Hepatocyte (in vitro differentiated cells): ENCODE data around the gene IL27RA. TPM values are rescaled to one million over a fixed set of nuclear protein-coding genes. Genes with fewer than 3 reads are reported as not detected.

ENCODE experiments used
- DNase-seq: peaks from one replicate; pipeline ENCODE4 v3.0.0-alpha.2; 2016; ENCODE audit warnings: low spot score
- H2AFZ ChIP-seq: fragments of 200-600 bp; sonication (generic); 2 replicates; pipeline ENCODE4 v1.6.0; 2016; ENCODE audit warnings: antibody characterized with exemption, mild to moderate bottlenecking
- H3K27ac ChIP-seq: fragments of 200-600 bp; sonication (generic); 2 replicates; pipeline ENCODE4 v1.5.1; 2016; ENCODE audit warnings: mild to moderate bottlenecking
- H3K27me3 ChIP-seq: fragments of 200-600 bp; sonication (generic); 2 replicates; pipeline ENCODE4 v1.6.1; 2016
- H3K36me3 ChIP-seq: fragments of 200-600 bp; sonication (generic); replicated peaks from 2 replicates; pipeline ENCODE4 v1.5.1; 2016; ENCODE audit warnings: low read depth; ENCODE audit not compliant: insufficient read depth
- H3K4me1 ChIP-seq: fragments of 200-600 bp; sonication (generic); 2 replicates; pipeline ENCODE4 v1.5.1; 2016; ENCODE audit warnings: mild to moderate bottlenecking, moderate library complexity; ENCODE audit not compliant: insufficient read depth
- H3K4me2 ChIP-seq: fragments of 200-600 bp; sonication (generic); 2 replicates; pipeline ENCODE4 v1.6.0; 2016
- H3K4me3 ChIP-seq: fragments of 200-600 bp; sonication (generic); 2 replicates; pipeline ENCODE4 v1.5.1; 2016; ENCODE audit warnings: mild to moderate bottlenecking
- H3K79me2 ChIP-seq: fragments of 200-600 bp; sonication (generic); 2 replicates; pipeline ENCODE4 v1.6.0; 2017; ENCODE audit warnings: mild to moderate bottlenecking
- H3K9me2 ChIP-seq: fragments of 200-600 bp; sonication (generic); replicated peaks from 2 replicates; pipeline ENCODE4 v1.6.0; 2017; ENCODE audit warnings: mild to moderate bottlenecking; ENCODE audit not compliant: insufficient read depth
- H3K9me3 ChIP-seq: fragments of 200-600 bp; sonication (generic); 2 replicates; pipeline ENCODE4 v1.5.1; 2016; ENCODE audit warnings: low read depth, mild to moderate bottlenecking
- H4K20me1 ChIP-seq: fragments of 200-600 bp; sonication (generic); 2 replicates; pipeline ENCODE4 v1.6.0; 2016; ENCODE audit warnings: mild to moderate bottlenecking; ENCODE audit not compliant: insufficient read depth, poor library complexity, severe bottlenecking
- EZH2 ChIP-seq: fragments of 200-600 bp; sonication (generic); IDR thresholded peaks from 2 replicates; pipeline ENCODE4 v1.6.1; 2016; ENCODE audit warnings: antibody characterized with exemption, mild to moderate bottlenecking, borderline replicate concordance
- EZH2phosphoT487 ChIP-seq: fragments of 200-600 bp; sonication (generic); IDR thresholded peaks from one replicate; pipeline ENCODE4 v1.6.1; 2018; ENCODE audit warnings: antibody characterized with exemption, mild to moderate bottlenecking, low read depth, moderate library complexity; ENCODE audit not compliant: unreplicated experiment, severe bottlenecking
- WGBS: methylation state at CpG from one replicate; pipeline ENCODE4 v1.1.6; 2016; ENCODE audit warnings: low lambda C conversion rate; ENCODE audit errors: missing lambda C conversion rate; 5-methylcytosine and 5-hydroxymethylcytosine counted together
- polyA plus RNA-seq: library from polyadenylated mRNA; unstranded; fragments of >200 nt; fragmentation: Nextera tagmentation; extraction: Ambion mirVana; gene quantifications from 2 replicates; pipeline ENCODE4 v1.2.1, GENCODE V29; 2016
- total RNA-seq: library from RNA; depleted of rRNA; stranded (reverse); fragments of >200 nt; gene quantifications from 2 replicates; pipeline ENCODE4 v1.2.3, GENCODE V29; 2014
- TF ChIP-seq, protein P1 (sequence below): fragments of 200-600 bp; sonication (generic); IDR thresholded peaks from 2 replicates; pipeline ENCODE4 v1.5.1; 2016; ENCODE audit warnings: antibody characterized with exemption, mild to moderate bottlenecking; ENCODE audit not compliant: poor library complexity

Gene IL27RA
- total and polyA plus RNA-seq, 2 experiments from 2014 or later = 1.9 to 2.3 TPM

DNA sequence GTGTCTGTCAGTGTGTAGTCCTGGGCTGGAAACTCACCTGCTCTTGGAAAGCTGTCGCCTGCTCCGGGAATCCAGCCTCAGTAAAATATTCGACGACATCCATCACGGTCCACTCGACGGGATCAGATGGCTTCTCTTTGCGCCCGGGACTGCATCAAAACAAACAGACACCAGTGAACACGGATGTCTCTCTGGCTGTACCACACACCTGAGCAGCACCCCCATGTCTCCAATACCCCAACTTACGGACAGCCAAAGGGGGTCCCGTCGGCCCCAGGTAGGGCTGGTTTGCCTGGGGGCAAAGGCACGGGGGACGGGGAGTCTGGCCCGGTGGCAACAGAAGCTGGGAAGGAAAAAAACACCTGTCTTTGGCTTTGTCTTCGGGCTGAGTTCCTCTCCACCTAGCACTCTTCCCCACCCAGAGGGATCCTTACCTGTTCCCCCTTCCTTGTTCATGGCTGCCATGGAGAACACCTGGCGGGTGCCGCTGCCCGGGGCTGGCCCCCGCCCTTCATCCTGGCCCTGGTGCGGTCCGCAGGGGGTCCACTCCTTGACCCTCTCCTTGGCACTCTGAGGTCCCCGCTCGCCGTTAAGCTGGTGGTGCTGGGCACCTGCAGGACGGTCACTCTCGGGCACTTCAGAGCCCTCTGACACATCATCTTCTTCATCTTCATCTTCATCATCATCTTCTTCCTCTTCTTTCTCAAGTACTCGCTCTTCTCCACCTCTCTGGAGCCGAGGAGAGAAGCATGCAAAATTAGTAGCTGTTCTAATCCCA, 57.3 kb downstream of the IL27RA start:
- H3K27me3 ChIP-seq = no peaks in the 10 kb centered on the region
- no peaks in the 10 kb centered on the region for H3K4me1 ChIP-seq
- 93% methylated on average over 28 of the region's 30 CpGs for WGBS
- H3K9me3 ChIP-seq = no peaks in the 10 kb centered on the region
- H3K27ac ChIP-seq = no peak overlapping the region
- DNase-seq = peak; percentile 8
- peaks cover 6% of the 10 kb centered on the region for H3K79me2 ChIP-seq
- peak overlapping the region; percentile 92 for H3K4me2 ChIP-seq
- H3K9me2 ChIP-seq = no peaks in the 10 kb centered on the region
- peaks cover 7% of the 10 kb centered on the region for H4K20me1 ChIP-seq
- TF ChIP-seq, protein P1, sequence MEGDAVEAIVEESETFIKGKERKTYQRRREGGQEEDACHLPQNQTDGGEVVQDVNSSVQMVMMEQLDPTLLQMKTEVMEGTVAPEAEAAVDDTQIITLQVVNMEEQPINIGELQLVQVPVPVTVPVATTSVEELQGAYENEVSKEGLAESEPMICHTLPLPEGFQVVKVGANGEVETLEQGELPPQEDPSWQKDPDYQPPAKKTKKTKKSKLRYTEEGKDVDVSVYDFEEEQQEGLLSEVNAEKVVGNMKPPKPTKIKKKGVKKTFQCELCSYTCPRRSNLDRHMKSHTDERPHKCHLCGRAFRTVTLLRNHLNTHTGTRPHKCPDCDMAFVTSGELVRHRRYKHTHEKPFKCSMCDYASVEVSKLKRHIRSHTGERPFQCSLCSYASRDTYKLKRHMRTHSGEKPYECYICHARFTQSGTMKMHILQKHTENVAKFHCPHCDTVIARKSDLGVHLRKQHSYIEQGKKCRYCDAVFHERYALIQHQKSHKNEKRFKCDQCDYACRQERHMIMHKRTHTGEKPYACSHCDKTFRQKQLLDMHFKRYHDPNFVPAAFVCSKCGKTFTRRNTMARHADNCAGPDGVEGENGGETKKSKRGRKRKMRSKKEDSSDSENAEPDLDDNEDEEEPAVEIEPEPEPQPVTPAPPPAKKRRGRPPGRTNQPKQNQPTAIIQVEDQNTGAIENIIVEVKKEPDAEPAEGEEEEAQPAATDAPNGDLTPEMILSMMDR = no peak
- no peak for TF ChIP-seq EZH2phosphoT487
- no peak for TF ChIP-seq EZH2
- H3K4me3 ChIP-seq = peak overlapping the region; percentile 52
- H3K36me3 ChIP-seq = no peaks in the 10 kb centered on the region
- H2AFZ ChIP-seq = no peak overlapping the region

DNA sequence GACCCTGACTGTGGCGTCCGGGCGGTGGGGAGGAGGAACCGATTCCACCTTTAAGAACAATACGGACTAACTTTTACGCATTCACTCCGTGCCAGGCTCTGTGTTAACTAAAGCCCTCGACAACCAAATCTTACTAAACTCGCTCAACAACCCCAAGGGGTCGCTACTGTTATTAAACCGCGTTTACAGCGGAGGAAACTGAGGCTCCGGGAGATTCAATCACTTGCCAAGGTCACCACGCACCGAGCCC, 57.8 kb downstream of the IL27RA start:
- Histone ChIP-seq H3K79me2 (peaks cover 6% of the 10 kb centered on the region), H3K36me3 (no peaks in the 10 kb centered on the region), H3K27ac (no peak overlapping the region), H3K4me2 (peak overlapping the region; percentile 92), H3K4me1 (no peaks in the 10 kb centered on the region), H3K9me3 (no peaks in the 10 kb centered on the region), H4K20me1 (peaks cover 7% of the 10 kb centered on the region), H3K4me3 (peak overlapping the region; percentile 52), H3K27me3 (no peaks in the 10 kb centered on the region), H3K9me2 (no peaks in the 10 kb centered on the region), H2AFZ (no peak overlapping the region)
- peak; percentile 34 for DNase-seq
- TF ChIP-seq, protein P1 = peak; percentile 15
- no peak for TF ChIP-seq EZH2
- 10% methylated on average over 16 of the region's 16 CpGs for WGBS

DNA sequence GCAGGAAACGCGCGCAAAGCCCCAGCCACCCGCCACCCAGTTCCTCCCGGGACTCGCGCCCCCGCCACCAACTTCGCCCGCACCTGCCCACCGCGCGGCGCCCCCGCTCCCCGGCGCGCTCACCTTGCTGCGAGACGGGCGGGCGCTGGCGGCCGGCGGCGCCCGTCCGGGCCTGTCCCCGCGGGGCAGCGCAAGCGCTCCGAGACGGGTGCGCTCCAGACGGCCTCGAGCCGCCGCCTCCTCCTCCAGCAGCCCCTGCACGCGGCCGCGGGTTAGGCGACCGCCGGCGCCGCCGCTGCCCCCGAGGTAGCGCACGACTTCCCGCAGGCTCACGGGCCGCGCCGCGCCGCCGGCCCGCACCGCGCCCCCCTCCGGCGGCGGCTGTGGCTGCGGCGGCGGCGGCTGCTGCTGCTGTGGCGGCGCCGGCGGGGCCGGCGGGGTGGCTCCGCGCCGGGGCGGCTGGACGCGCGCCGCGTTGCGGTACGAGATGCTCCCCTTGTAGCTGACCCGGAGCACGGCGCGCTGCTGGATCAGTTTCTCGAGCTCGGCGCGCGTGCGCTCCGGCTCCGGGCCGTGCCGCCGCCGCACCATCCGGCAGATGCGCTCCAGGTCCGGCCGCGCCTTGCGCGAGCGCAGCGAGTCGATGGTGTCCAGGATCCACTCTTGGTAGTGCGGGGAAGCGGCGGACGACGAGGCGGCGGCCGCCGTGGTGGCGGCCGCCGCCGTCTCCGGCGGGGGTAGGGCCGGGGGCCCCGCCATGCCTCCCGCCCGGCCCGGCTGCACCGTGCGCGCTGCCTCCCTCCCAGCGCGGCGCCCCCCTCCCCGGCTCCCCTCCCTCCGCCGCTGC, 58.3 kb downstream of the IL27RA start:
- TF ChIP-seq EZH2phosphoT487 (no peak), EZH2 (no peak)
- TF ChIP-seq, protein P1 = no peak
- Histone ChIP-seq H3K27ac (peak overlapping the region; percentile 79), H3K9me3 (no peaks in the 10 kb centered on the region), H3K79me2 (peaks cover 6% of the 10 kb centered on the region), H3K4me3 (peak overlapping the region; percentile 79), H3K4me2 (peak overlapping the region; percentile 96), H2AFZ (no peak overlapping the region), H3K9me2 (no peaks in the 10 kb centered on the region), H3K36me3 (no peaks in the 10 kb centered on the region), H4K20me1 (peaks cover 7% of the 10 kb centered on the region), H3K27me3 (no peaks in the 10 kb centered on the region), H3K4me1 (no peaks in the 10 kb centered on the region)
- WGBS = under 1% methylated on average over 69 of the region's 142 CpGs
- DNase-seq = peak; percentile 79
